Erythroblast (primary cell): ENCODE data around the gene RABL2A.
"Not testable (repeated sequence)": the region's sequence is repeated elsewhere in the genome, so short reads cannot be mapped to it uniquely, and the experiment has no call there.

ENCODE experiments used
- GATA1 ChIP-seq: IDR thresholded peaks from 2 replicates; pipeline ENCODE4 v1.6.1; 2011; ENCODE audit warnings: low read depth, mild to moderate bottlenecking, control low read depth, low read length, moderate library complexity
- POLR2A ChIP-seq: IDR thresholded peaks from 2 replicates; pipeline ENCODE4 v1.6.1; 2011; ENCODE audit warnings: mild to moderate bottlenecking, low read length

GRCh38 chr2:113598180-113598579 is 28.9 kb upstream of the RABL2A start:
- not testable (repeated sequence) for TF ChIP-seq POLR2A, GATA1
